ENCODE data around the gene REPIN1.

Gene REPIN1

DNA sequence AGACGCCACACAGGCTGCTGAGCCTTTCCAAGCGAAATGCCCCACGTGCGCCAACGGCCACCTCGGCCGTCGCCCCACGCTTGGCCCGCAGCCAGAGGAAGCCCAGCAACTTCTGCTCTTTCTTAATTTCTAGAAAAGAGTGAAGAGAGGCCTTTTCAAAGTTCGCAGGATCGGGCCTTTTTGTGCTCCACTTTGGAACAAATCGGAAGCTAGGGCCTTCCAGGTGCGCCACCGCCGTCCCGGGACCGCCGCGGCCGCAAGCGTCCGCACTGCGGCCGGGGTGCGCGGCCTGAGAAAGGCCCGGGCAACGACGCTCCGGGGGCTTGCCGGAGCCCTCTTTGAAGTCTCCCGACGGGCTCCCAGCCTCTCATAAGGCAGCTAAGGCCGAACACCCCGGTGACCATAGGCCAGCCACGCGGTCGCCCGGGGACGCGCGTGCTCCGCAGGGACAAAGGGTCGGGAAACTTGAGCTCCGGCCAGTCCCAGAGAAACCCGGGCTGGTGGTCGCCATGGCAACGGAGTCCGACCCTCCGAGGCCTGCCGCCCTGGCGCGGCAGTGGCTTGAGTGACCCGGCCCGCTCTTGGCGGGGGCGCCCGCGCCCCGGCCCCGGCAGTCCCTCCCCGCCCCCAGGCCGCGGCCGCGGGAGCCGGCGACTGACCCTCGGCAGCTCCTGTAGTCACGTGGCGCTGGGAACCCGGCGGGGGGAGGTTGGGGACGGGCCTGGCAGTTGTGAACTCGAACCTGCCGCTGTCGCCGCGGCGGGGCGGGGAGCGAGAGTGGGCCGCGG lies at the start of gene REPIN1:
REPIN1 (plus strand) TSS at position 727 of the 788 bp plus-strand sequence. CDS start 890 bp downstream, outside the sequence.
- DNase-seq, result peak; percentile 79 to 93 (median 85)

DNA sequence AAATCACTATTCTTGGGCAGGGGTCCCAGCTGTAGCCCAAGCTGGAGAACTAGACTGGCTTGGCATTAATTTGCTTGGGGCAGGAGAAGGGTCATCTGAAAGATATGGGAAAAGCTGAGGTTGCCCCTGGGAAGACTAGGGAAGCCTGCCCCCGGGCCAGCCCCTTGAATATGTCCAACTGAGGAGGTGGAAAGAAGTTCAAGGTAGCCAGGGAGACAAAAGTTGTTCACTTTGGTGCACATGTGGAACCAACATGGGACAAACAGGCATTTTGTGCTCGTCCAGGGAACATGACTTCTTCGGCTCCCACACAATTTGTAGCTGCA lies 46.9 kb upstream of the REPIN1 start:
- DNase-seq, result no peak

DNA sequence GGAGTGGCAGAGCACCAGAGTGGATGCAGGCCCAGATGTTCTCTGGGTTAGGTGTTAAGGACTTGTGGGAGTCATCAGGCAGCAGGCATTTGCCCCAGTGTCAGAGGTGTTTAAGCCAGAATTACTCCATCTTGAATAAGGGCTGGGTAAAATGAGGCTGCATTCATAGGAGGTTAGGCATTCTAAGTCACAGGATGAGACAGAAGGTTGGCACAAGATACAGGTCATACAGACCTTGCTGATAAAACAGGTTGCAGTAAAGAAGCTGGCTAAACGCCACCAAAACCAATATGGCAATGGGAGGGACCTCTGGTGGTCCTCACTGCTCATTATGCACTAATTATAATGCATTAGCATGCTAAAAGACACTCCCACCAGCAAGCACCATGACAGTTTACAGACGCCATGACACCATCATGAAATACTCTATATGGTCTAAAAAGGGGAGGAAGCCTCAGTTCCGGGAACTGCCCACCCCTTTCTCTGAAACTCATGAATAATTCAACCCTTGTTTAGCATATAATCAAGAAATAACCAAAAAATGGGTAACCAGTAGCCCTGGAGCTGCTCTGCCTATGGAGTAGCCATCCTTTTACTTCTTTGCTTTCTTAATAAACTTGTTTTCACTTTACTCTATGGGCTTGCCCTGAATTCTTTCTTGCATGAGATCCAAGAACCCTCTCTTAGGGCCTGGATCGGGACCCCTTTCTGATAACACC lies 46.3 kb upstream of the REPIN1 start:
- peak in 1 of 3 donors; percentile 41 for DNase-seq

GRCh38 chr7:150322833-150323681 lies 45.6 kb upstream of the REPIN1 start, which contains the start of the genes ACTR3C and LRRC61:
ACTR3C (minus strand) TSS chr7:150323545; CDS start chr7:150295296, 28,249 bp downstream.
LRRC61 (plus strand) TSS chr7:150323355; CDS start chr7:150336862, 13,507 bp downstream.
- peak in 1 of 3 donors; percentile 29 for DNase-seq

GRCh38 chr7:150323682-150324372 lies 44.8 kb upstream of the REPIN1 start:
- no peak for DNase-seq

- peak in 2 of 3 donors; percentile 22 to 25 for DNase-seq
Measured at GRCh38 chr7:150324373-150324961, 44.2 kb upstream of the REPIN1 start.

DNA sequence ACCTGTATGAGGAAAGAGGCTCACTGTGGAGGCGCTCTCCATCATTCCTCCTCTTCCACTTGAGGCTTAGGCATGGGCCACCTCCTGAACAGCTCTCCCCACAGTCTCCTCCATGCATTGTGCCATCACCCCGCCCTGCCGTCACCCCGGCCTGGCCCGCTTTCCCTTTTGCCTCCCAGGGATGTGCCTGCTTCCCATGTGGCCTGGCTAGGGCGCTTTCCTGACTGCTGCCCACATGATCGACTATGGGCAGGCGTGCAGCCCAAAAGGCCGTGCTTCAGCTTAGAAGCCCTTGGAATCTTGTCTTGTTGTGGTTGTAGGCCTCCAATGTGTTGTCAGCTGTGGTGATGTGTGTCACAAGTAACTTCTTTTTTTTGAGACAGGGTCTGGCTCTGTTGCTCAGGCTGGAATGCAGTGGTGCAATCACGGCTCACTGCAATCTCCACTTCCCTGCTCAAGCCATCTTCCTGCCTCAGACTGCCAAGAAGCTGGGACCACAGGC lies 43.5 kb upstream of the REPIN1 start:
- peak; percentile 53 to 66 (median 53) for DNase-seq

GRCh38 chr7:150325901-150326300 lies 42.7 kb upstream of the REPIN1 start:
- no peak for DNase-seq

GRCh38 chr7:150326657-150327268 lies 41.9 kb upstream of the REPIN1 start:
- no peak for DNase-seq

- DNase-seq, result no peak
Measured at GRCh38 chr7:150327308-150327707, 41.3 kb upstream of the REPIN1 start.

DNA sequence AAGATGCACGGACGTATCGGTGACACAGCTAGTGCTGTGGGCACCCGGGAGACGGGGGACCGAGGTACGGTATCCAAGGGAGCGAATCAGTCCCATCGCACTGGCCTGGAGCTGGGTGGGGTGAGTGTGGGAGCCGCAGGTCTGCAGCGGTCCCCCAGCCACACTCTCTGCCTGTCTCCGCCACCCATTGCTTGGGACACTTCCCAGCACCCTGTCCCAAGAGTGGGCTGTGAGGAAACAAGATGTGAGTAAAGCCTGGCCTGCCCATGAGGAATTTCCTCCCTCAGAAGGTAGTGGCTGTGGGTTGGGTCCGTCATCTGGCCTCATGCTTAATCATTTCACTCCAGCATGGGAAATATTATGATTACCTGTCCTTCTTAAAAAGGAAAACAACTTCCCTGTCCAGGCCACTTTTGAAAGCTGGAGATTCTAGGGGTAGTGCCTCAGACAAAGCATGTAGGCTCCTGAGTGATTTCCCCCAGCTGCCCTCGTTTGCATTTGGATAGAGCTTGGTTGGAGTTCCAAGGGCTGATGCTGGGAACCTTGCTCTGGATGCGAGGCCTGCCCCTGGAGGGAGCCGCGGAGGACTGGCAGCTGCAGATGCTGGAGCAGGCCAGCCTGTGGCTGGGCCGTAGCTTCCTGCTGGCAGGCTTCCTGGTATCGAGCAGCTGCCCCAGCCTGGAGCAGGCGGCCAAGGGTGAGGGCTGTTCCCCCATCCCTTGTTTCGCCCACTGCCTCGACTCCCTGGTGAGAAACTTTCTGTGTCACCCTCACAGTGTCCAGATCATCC lies 39.1 kb upstream of the REPIN1 start:
- no peak for DNase-seq

GRCh38 chr7:150330211-150330885 lies 38.3 kb upstream of the REPIN1 start:
- DNase-seq, result no peak

DNA sequence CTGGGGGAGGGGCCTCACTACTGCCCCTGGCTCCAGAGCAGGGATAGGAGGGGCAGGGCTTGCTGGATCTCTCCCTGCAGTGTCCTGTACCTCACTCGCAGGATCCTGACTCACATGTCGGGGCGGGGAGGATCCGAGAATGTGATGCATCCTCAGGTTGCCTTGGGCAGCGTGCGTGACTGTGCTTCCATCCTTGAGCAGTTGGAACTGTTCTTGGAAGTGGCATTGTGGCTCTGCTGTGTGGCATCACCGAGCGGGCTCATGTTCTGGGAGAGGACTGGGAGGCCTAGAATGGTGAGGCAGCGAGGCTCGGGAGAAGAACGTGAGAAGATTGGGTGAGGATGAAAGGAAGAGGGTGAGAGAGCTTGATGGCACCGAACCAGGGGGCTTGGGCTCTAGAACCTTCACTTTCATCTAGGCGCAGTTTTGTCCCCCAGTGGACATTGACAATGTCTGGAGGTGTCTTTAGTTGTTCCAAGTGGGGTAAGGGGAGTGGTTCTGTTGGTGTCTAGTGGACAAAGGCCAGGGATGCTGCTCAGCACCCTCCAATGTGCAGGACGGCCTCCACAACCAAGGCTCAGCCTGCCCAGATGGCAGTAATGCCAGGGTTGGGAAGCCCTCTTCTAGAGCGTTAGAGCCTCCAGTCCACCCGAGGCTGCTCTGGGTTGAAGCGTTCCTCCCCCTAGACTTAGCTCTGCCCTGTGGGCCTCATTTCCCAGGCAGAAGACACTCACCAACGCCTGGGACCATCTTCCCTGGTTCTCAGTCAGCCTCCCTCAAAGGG lies 35.6 kb upstream of the REPIN1 start:
- DNase-seq, result no peak

DNA sequence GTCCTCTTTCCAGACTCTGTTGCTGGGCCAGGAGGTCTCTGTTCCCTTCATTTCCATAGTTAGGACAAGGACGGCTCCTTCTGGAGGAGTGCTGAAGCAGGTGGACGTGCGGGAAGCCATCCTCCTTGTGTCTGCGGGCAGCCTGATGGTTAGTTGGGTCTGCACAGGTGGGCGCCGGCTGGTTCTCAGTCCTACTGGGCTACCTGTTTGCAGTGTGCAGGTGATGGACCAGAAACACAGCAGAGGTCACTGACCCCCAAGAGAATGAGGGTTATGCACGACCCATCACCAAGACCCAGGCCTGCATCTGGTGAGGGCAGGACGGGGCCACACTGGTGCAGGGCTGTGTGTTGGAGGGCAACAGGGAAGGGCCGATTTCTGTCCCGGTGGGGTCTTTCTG lies 35.0 kb upstream of the REPIN1 start:
- no peak for DNase-seq

- DNase-seq, result no peak
Measured at GRCh38 chr7:150334108-150334507, 34.5 kb upstream of the REPIN1 start.

DNA sequence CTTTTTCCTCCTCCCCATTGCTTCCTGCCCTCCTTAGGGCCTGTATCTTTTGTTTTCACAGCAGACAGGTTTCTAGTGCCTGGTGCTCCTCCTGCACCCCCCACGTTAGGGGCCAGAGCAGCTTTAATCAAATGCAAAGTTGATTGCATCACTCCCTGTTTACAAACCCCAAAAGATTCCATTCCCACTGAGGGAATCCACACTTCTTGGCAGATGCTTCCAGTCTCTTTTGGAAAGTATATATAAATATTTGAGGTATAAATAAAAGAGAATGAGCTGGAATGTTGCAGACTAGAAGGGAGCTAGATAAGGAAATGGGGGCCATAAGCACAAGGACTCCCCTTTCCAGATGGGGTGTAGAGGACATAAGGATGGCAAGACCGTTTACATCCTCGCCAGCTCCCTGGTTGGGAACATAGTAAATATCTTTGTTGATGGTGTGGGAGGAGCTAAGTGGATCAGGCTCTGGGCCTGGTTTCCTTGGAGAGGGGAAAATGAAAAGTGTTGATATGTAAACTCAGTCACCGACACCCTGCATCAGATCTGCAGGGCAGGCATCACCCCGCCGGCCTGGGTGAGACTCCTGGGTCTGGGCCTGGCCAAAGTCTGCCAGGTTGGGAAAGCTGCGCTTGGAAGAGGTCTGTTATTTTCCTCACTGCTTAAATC lies 33.4 kb upstream of the REPIN1 start:
- DNase-seq, result no peak

DNA sequence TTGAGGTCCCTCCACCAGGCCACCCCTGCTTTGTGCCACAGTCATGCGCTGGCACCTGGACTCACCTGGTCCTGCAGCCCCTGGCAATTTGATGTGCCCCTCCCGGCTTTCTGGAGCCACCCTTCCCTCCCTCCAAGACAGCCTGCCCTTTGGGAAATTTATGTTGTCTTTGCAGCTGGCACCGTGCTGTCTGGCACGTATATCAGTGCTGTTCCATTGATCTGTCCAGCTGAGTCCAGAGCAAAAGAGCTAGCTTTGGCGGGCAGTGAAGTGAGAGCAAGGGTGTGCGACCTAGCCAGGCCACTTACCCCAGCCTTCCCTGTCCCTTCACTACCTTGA lies 32.9 kb upstream of the REPIN1 start:
- DNase-seq, result no peak

DNA sequence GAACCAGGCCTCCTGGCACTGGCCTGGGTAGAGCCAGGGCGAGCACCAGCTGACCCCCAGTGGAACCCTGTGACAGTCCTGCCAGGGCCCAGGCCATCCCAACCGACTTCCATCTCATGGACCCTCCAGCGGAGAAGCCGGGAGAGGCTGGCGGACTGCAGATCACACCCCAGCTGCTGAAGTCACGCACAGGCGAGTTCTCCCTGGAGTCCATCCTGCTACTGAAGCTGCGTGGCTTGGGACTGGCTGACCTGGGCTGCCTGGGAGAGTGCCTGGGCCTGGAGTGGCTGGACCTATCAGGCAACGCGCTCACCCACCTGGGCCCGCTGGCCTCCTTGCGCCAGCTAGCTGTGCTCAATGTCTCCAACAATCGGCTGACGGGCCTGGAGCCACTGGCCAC lies 31.9 kb upstream of the REPIN1 start:
- DNase-seq, result no peak

- DNase-seq, result no peak
Measured at GRCh38 chr7:150337179-150337578, 31.4 kb upstream of the REPIN1 start.
